Ishikawa (cell line): ENCODE data around the gene HAUS2.

ENCODE experiments used
- CEBPB ChIP-seq: IDR thresholded peaks from 2 replicates; pipeline ENCODE4 v1.6.1; 2012
- CREB1 ChIP-seq: IDR thresholded peaks from 2 replicates; pipeline ENCODE4 v1.6.1; 2012; ENCODE audit warnings: low read depth
- EP300 ChIP-seq: IDR thresholded peaks from 2 replicates; pipeline ENCODE4 v1.6.1; 2012; ENCODE audit warnings: borderline replicate concordance
- MAX ChIP-seq: IDR thresholded peaks from 2 replicates; pipeline ENCODE4 v1.6.1; 2012
- NFIC ChIP-seq: IDR thresholded peaks from 2 replicates; pipeline ENCODE4 v1.6.1; 2012
- RAD21 ChIP-seq: IDR thresholded peaks from 2 replicates; pipeline ENCODE4 v1.6.1; 2012; ENCODE audit warnings: low read depth
- REST ChIP-seq: IDR thresholded peaks from 2 replicates; pipeline ENCODE4 v1.6.1; 2012; ENCODE audit warnings: low read depth, mild to moderate bottlenecking
- TAF1 ChIP-seq: IDR thresholded peaks from 2 replicates; pipeline ENCODE4 v1.6.1; 2012; ENCODE audit warnings: low read depth, mild to moderate bottlenecking
- TEAD4 ChIP-seq: IDR thresholded peaks from 2 replicates; pipeline ENCODE4 v1.6.1; 2012
- USF1 ChIP-seq: IDR thresholded peaks from 2 replicates; pipeline ENCODE4 v1.6.1; 2012
- YY1 ChIP-seq: IDR thresholded peaks from 2 replicates; pipeline ENCODE4 v1.6.1; 2012; ENCODE audit warnings: low read depth

GRCh38 chr15:42608752-42609488 is 60.3 kb downstream of the HAUS2 start:
- no peak for TF ChIP-seq USF1
- TF ChIP-seq EP300 = no peak
- no peak for TF ChIP-seq RAD21
- TF ChIP-seq CREB1 = no peak
- no peak for TF ChIP-seq TEAD4
- TF ChIP-seq CEBPB = no peak
- TF ChIP-seq NFIC = no peak
- no peak for TF ChIP-seq MAX
- no peak for TF ChIP-seq REST
- no peak for TF ChIP-seq TAF1
- TF ChIP-seq YY1 = no peak
